ENCODE data around the gene ITGAL. TPM values are rescaled to one million over a fixed set of nuclear protein-coding genes. Genes with fewer than 3 reads are reported as not detected.
A peak's percentile ranks its signal among the peaks of the same experiment; 100 is the strongest.
"Not testable (repeated sequence)": the region's sequence is repeated elsewhere in the genome, so short reads cannot be mapped to it uniquely, and the experiment has no call there.

Gene ITGAL
- total and polyA plus RNA-seq, 4 donors: 0.77 to 14.3 (median 10.8) TPM

DNA sequence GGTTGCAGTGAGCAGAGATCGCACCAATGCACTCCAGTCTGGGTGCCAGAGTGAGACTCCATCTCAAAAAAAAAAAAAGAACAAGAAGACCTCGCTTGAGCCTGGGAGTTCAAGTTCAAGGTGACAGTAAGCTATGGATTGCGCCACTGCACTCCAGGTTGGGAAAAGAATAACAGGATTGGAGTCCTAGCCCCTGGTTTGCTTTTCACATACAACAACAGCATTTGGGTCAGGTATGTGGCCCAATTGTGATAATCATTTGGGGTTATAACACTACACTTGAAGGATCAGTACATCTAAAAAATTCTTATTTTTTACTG, 23.5 kb upstream of the ITGAL start:
- H3K27me3 ChIP-seq (ENCODE audit: control insufficient read depth in 1 of 2, insufficient read depth in 2 of 2, low read length in 1 of 2): no peaks in the 10 kb centered on the region
- intact Hi-C loops (cut with DNase I): loop anchor here in 1 of 2 donors (5.0 to 10.0 kb wide), 2 partner anchors 78 to 206 kb away; partner anchors contain the start of genes FBRS, PRR14 and ZNF768

GRCh38 chr16:30452709-30453580, 19.6 kb upstream of the ITGAL start:
- intact Hi-C loops (cut with DNase I); H3K27me3 ChIP-seq (ENCODE audit: control insufficient read depth in 1 of 2, insufficient read depth in 2 of 2, low read length in 1 of 2); H3K36me3 ChIP-seq (ENCODE audit: control insufficient read depth in 1 of 2, insufficient read depth in 2 of 2, low read length in 1 of 2); H3K4me1 ChIP-seq (ENCODE audit: control insufficient read depth in 1 of 2, insufficient read depth in 2 of 2, low read length in 2 of 2); H3K9me3 ChIP-seq (ENCODE audit: control insufficient read depth, low read length); H3K4me3 ChIP-seq (ENCODE audit: low read length in 2 of 2); H3K27ac ChIP-seq (ENCODE audit: low read depth in 1 of 2, low read length in 2 of 2); DNase-seq; ATAC-seq (ENCODE audit: low FRiP score): not testable (repeated sequence)
- 74 to 81% methylated on average over 20 of the region's 20 CpGs for WGBS, 2 donors

More for the DNA sequence above, 23.5 kb upstream of the ITGAL start:
- no peaks in the 10 kb centered on the region for H3K36me3 ChIP-seq (ENCODE audit: control insufficient read depth in 1 of 2, insufficient read depth in 2 of 2, low read length in 1 of 2)
- no peaks in the 10 kb centered on the region for H3K4me1 ChIP-seq (ENCODE audit: control insufficient read depth in 1 of 2, insufficient read depth in 2 of 2, low read length in 2 of 2)
- ATAC-seq (ENCODE audit: low FRiP score): no peak
- H3K9me3 ChIP-seq (ENCODE audit: control insufficient read depth, low read length): no peaks in the 10 kb centered on the region
- no peak overlapping the region for H3K27ac ChIP-seq (ENCODE audit: low read depth in 1 of 2, low read length in 2 of 2)
- WGBS, 2 donors: 88 to 89% methylated on average over 3 of the region's 3 CpGs
- H3K4me3 ChIP-seq (ENCODE audit: low read length in 2 of 2): no peak overlapping the region
- no peak for DNase-seq

DNA sequence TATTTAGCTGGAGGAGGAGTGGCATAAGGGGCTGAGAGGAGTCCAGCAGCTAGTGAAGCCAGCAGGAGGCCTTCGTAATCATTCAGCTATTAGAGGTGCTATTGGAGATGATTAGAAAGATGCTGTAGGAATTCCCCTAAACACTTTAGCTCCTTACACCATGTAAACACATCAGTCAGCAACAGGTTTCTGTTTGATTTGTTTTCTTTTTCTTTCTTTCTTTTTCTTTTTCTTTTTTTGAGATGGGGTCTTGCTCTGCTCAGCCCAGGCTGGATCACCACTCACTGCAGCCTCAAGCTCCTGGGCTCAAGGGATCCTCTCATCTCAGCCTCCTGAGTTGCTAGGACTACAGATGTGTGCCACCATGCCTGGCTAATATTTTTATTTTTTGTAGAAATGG, 16.2 kb upstream of the ITGAL start:
- DNase-seq (no peak), ATAC-seq (ENCODE audit: low FRiP score) (no peak)
- H3K36me3 ChIP-seq (ENCODE audit: control insufficient read depth in 1 of 2, insufficient read depth in 2 of 2, low read length in 1 of 2): no peaks in the 10 kb centered on the region
- no peak overlapping the region for H3K4me3 ChIP-seq (ENCODE audit: low read length in 2 of 2)
- 77 to 87% methylated on average over 1 of the region's 1 CpG for WGBS, 2 donors
- no peaks in the 10 kb centered on the region for H3K4me1 ChIP-seq (ENCODE audit: control insufficient read depth in 1 of 2, insufficient read depth in 2 of 2, low read length in 2 of 2)
- no peaks in the 10 kb centered on the region for H3K27me3 ChIP-seq (ENCODE audit: control insufficient read depth in 1 of 2, insufficient read depth in 2 of 2, low read length in 1 of 2)
- intact Hi-C loops (cut with DNase I): no loop called here
- H3K9me3 ChIP-seq (ENCODE audit: control insufficient read depth, low read length): no peaks in the 10 kb centered on the region
- H3K27ac ChIP-seq (ENCODE audit: low read depth in 1 of 2, low read length in 2 of 2): no peak overlapping the region

DNA sequence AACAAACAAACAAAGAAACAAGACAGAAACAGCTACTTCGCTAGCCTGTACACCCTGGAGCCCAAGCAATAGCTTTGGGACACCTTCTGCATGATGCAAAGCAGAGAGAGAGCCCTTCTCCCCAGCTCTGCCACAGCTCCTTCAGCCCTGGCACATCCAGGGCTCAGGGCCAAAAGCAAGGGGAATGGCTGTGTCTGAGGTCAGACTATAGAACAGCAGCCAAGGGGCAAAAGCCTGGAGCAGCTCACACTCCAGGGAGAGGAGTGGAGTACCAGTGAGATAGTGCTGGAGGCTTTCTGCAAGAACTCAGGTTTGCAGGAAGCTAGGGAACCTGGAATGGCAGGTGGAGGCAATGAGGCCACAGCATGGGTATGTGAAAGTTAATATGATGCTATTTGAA, 15.3 kb upstream of the ITGAL start:
- H3K4me3 ChIP-seq (ENCODE audit: low read length in 2 of 2): no peak overlapping the region
- ATAC-seq (ENCODE audit: low FRiP score): no peak

GRCh38 chr16:30457743-30458560, 14.6 kb upstream of the ITGAL start:
- intact Hi-C loops (cut with DNase I): no loop called here
- Histone ChIP-seq H3K4me1 (ENCODE audit: control insufficient read depth in 1 of 2, insufficient read depth in 2 of 2, low read length in 2 of 2) (no peaks in the 10 kb centered on the region), H3K27me3 (ENCODE audit: control insufficient read depth in 1 of 2, insufficient read depth in 2 of 2, low read length in 1 of 2) (no peaks in the 10 kb centered on the region), H3K9me3 (ENCODE audit: control insufficient read depth, low read length) (no peaks in the 10 kb centered on the region), H3K36me3 (ENCODE audit: control insufficient read depth in 1 of 2, insufficient read depth in 2 of 2, low read length in 1 of 2) (no peaks in the 10 kb centered on the region), H3K27ac (ENCODE audit: low read depth in 1 of 2, low read length in 2 of 2) (no peak overlapping the region), H3K4me3 (ENCODE audit: low read length in 2 of 2) (no peak overlapping the region)
- WGBS, 2 donors: 93% methylated on average over 16 of the region's 16 CpGs
- no peak for DNase-seq
- no peak for ATAC-seq (ENCODE audit: low FRiP score)

More for the DNA sequence above, 15.3 kb upstream of the ITGAL start:
- no peaks in the 10 kb centered on the region for H3K36me3 ChIP-seq (ENCODE audit: control insufficient read depth in 1 of 2, insufficient read depth in 2 of 2, low read length in 1 of 2)
- no peaks in the 10 kb centered on the region for H3K4me1 ChIP-seq (ENCODE audit: control insufficient read depth in 1 of 2, insufficient read depth in 2 of 2, low read length in 2 of 2)
- 93 to 94% methylated on average over 1 of the region's 1 CpG for WGBS, 2 donors
- H3K27ac ChIP-seq (ENCODE audit: low read depth in 1 of 2, low read length in 2 of 2): no peak overlapping the region
- DNase-seq: no peak
- intact Hi-C loops (cut with DNase I): no loop called here
- no peaks in the 10 kb centered on the region for H3K9me3 ChIP-seq (ENCODE audit: control insufficient read depth, low read length)
- H3K27me3 ChIP-seq (ENCODE audit: control insufficient read depth in 1 of 2, insufficient read depth in 2 of 2, low read length in 1 of 2): no peaks in the 10 kb centered on the region

GRCh38 chr16:30458561-30459394, 13.8 kb upstream of the ITGAL start:
- Histone ChIP-seq H3K9me3 (ENCODE audit: control insufficient read depth, low read length) (no peaks in the 10 kb centered on the region), H3K27me3 (ENCODE audit: control insufficient read depth in 1 of 2, insufficient read depth in 2 of 2, low read length in 1 of 2) (no peaks in the 10 kb centered on the region), H3K4me3 (ENCODE audit: low read length in 2 of 2) (no peak overlapping the region), H3K4me1 (ENCODE audit: control insufficient read depth in 1 of 2, insufficient read depth in 2 of 2, low read length in 2 of 2) (no peaks in the 10 kb centered on the region), H3K27ac (ENCODE audit: low read depth in 1 of 2, low read length in 2 of 2) (no peak overlapping the region), H3K36me3 (ENCODE audit: control insufficient read depth in 1 of 2, insufficient read depth in 2 of 2, low read length in 1 of 2) (no peaks in the 10 kb centered on the region)
- ATAC-seq (ENCODE audit: low FRiP score) (no peak), DNase-seq (peak; percentile 77 to 81)
- intact Hi-C loops (cut with DNase I): no loop called here
- WGBS, 2 donors: 77 to 83% methylated on average over 22 of the region's 22 CpGs

- no peak for ATAC-seq (ENCODE audit: low FRiP score)
- intact Hi-C loops (cut with DNase I): no loop called here
- Histone ChIP-seq H3K4me1 (ENCODE audit: control insufficient read depth in 1 of 2, insufficient read depth in 2 of 2, low read length in 2 of 2) (no peaks in the 10 kb centered on the region), H3K27me3 (ENCODE audit: control insufficient read depth in 1 of 2, insufficient read depth in 2 of 2, low read length in 1 of 2) (no peaks in the 10 kb centered on the region), H3K9me3 (ENCODE audit: control insufficient read depth, low read length) (no peaks in the 10 kb centered on the region), H3K4me3 (ENCODE audit: low read length in 2 of 2) (no peak overlapping the region), H3K27ac (ENCODE audit: low read depth in 1 of 2, low read length in 2 of 2) (no peak overlapping the region), H3K36me3 (ENCODE audit: control insufficient read depth in 1 of 2, insufficient read depth in 2 of 2, low read length in 1 of 2) (no peaks in the 10 kb centered on the region)
- 52 to 61% methylated on average over 11 of the region's 11 CpGs for WGBS, 2 donors
- no peak for DNase-seq
Observed at GRCh38 chr16:30459456-30459855, 13.1 kb upstream of the ITGAL start.

- DNase-seq; H3K4me1 ChIP-seq (ENCODE audit: control insufficient read depth in 1 of 2, insufficient read depth in 2 of 2, low read length in 2 of 2); ATAC-seq (ENCODE audit: low FRiP score); H3K27me3 ChIP-seq (ENCODE audit: control insufficient read depth in 1 of 2, insufficient read depth in 2 of 2, low read length in 1 of 2); H3K4me3 ChIP-seq (ENCODE audit: low read length in 2 of 2); H3K27ac ChIP-seq (ENCODE audit: low read depth in 1 of 2, low read length in 2 of 2); H3K36me3 ChIP-seq (ENCODE audit: control insufficient read depth in 1 of 2, insufficient read depth in 2 of 2, low read length in 1 of 2); intact Hi-C loops (cut with DNase I); H3K9me3 ChIP-seq (ENCODE audit: control insufficient read depth, low read length): not testable (repeated sequence)
- 85 to 89% methylated on average over 5 of the region's 5 CpGs for WGBS, 2 donors
Observed at GRCh38 chr16:30461426-30461825, 11.1 kb upstream of the ITGAL start.

Data from aorta (tissue), 5 donors.